Heart right ventricle (tissue), 16 donors: ENCODE results near the gene GSN. TPM values are rescaled to one million over a fixed set of nuclear protein-coding genes. Genes with fewer than 3 reads are reported as not detected.
A peak's percentile ranks its signal among the peaks of the same experiment; 100 is the strongest.

Experiments
- ATAC-seq, 8 donors: fragments of 200-7000 bp; cut with Tn5 transposase; one replicate each; pipeline ENCODE4 v1.9.1; 2020; ENCODE audit warnings: mild to moderate bottlenecking in 8 of 8, moderate library complexity in 8 of 8, moderate number of reproducible peaks in 1 of 8
- DNase-seq, 2 donors: peaks; one replicate each; pipeline ENCODE4 v3.0.0-alpha.2; 2020
- H3K27ac ChIP-seq, 10 donors: fragments of 200-600 bp; sonication (generic) in 2 of 10; one replicate each; pipeline versions ENCODE4 v1.5.0 to v1.8.0; 2020 to 2022; ENCODE audit warnings: mild to moderate bottlenecking in 3 of 10
- H3K27me3 ChIP-seq, 7 donors: fragments of 200-600 bp; one replicate each; pipeline ENCODE4 v1.8.0; 2021 to 2022; ENCODE audit warnings: mild to moderate bottlenecking in 2 of 7
- H3K36me3 ChIP-seq, 9 donors: fragments of 200-600 bp; sonication (generic) in 1 of 9; one replicate each; pipeline versions ENCODE4 v1.5.0 to v1.8.0; 2020 to 2022; ENCODE audit warnings: mild to moderate bottlenecking in 2 of 9
- H3K4me1 ChIP-seq, 9 donors: fragments of 200-600 bp; sonication (generic) in 1 of 9; one replicate each; pipeline versions ENCODE4 v1.5.0 to v1.8.0; 2020 to 2022; ENCODE audit warnings: mild to moderate bottlenecking in 4 of 9
- H3K4me3 ChIP-seq, 10 donors: fragments of 200-600 bp; sonication (generic) in 2 of 10; one replicate each; pipeline versions ENCODE4 v1.5.0 to v1.8.0; 2020 to 2022; ENCODE audit warnings: mild to moderate bottlenecking in 7 of 10, moderate library complexity in 2 of 10
- H3K9me3 ChIP-seq, 11 donors: fragments of 200-600 bp in 10 of 11; sonication (generic) in 2 of 11; one replicate each; pipeline versions ENCODE4 v1.5.0 to v1.8.0; 2013 to 2022; ENCODE audit warnings: mild to moderate bottlenecking in 2 of 11, control low read depth in 1 of 11, moderate library complexity in 1 of 11
- WGBS, 2 donors: extraction: QIAGEN DNeasy Blood & Tissue Kit; methylation state at CpG; one replicate each; pipeline ENCODE4 v1.1.7; 2013; ENCODE audit warnings: inconsistent platforms in 1 of 2; 5-methylcytosine and 5-hydroxymethylcytosine counted together
- intact Hi-C, 10 donors: fragments of 100-400 bp; cut with DNase I; formaldehyde crosslinking; loops; one replicate each; pipeline versions ENCODE4 v1.11.1 to v1.14.2; 2022
- polyA plus RNA-seq, 2 donors: library from polyadenylated mRNA; stranded (reverse); fragments of 200-250 nt; gene quantifications; one replicate each; pipeline ENCODE4 v1.2.3, GENCODE V29; 2013
- total RNA-seq, 10 donors: library from RNA; stranded (reverse); fragmentation: NEBNext Ultra II Directional in 3 of 10; extraction: Animal tissue kit (Norgen Biotek cat#: 25700) in 3 of 10; gene quantifications; one replicate each; pipeline versions ENCODE4 v1.2.1 to v1.2.4, GENCODE V29; 2021 to 2023
- TF ChIP-seq, protein P1 (sequence below), 9 donors: fragments of 200-600 bp; sonication (generic) in 2 of 9; IDR thresholded peaks; one replicate each; pipeline versions ENCODE4 v1.5.0 to v1.8.0; 2021 to 2022; ENCODE audit warnings: antibody characterized with exemption in 9 of 9, mild to moderate bottlenecking in 5 of 9, moderate library complexity in 1 of 9
- donor health status: Arrhythmogenic right ventricular cardiomyopathy.
- donor health status: ischemic (EF 13 %, LVEDD 7.1; RV severe dilation, severe dysfunction).
- donor health status: healthy with polysubstance abuse.
- donor health status: DM: no; HTN: yes; CAD: no.
- donor health status: DM: no; HTN: no; CAD: no.
- donor health status: ischemic (EF 25% LVEDD 6.9; RV normal size, moderate dysfunction).
- donor health status: ischemic (EF 25% LVEDD 5.7; RV mildly dilated, moderate dysfunction).
- donor health status: healthy.
- donor health status: DM: yes; HTN: yes; CAD: no.
- donor health status: Ischemic cardiomyopathy.
- donor health status: ischemic (EF 35%, LVEDD 5.7; RV mildly dilated, moderate dysfunction).
- donor health status: nonischemic (EF 11% LVEDD 7.7; RV severe dilation, severe dysfunction).
- donor health status: DM: yes; HTN: yes; CAD: no.
- donor health status: PGD.
- donor health status: ischemic (EF 29% LVEDD 5.4; RV normal size, mild dysfunction).
- donor health status: nonischemic (EF 23%, LVEDD 6.1; RV moderate dilation, normal function).

GSN gene
- total and polyA plus RNA-seq, 12 donors = 360 to 861 (median 668) TPM

DNA sequence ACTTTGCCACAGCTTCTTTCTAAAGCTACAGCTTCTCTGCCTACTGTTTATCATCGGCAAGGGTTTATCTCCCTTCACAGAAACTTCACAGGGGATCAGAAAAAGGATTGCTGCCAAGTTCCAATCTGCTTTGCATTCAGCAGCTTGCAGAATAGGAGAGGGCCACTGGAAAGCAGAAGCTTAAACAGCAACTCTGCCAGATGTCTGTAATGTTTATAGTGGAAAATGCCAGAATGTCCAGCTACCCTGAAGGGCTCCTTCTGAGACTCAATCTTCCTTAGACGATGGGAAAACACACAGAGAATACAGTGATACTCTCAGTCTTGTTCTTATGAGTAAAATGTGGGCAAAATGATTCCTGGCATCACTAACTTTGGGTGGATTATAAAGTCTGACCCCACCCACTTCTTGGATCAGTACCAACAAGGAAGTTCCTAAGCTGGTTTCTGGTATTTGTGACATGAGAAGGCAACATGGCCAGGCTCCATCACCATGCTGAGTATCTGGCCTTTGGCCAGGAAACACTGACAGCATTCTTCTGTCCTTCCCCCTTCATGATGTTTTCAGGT lies 83.1 kb downstream of the GSN start:
- WGBS, 2 donors = 0 to 2% methylated on average over 2 of the region's 2 CpGs
- Histone ChIP-seq H3K27me3 (no peaks in the 10 kb centered on the region), H3K27ac (peak overlapping the region; percentile 28 to 99 (median 90)), H3K9me3 (no peaks in the 10 kb centered on the region), H3K4me1 (peaks cover 16 to 100% (median 88%) of the 10 kb centered on the region in 9 donors), H3K36me3 (peaks cover 0 to 100% (median 58%) of the 10 kb centered on the region in 9 donors), H3K4me3 (no peak overlapping the region)
- intact Hi-C loops = loop anchor here in 1 of 10 donors (2.0 kb wide), 1 partner anchor 20 kb away; the partner anchor contains the start of gene STOM
- peak; percentile 51 to 89 for DNase-seq
- TF ChIP-seq, protein P1, sequence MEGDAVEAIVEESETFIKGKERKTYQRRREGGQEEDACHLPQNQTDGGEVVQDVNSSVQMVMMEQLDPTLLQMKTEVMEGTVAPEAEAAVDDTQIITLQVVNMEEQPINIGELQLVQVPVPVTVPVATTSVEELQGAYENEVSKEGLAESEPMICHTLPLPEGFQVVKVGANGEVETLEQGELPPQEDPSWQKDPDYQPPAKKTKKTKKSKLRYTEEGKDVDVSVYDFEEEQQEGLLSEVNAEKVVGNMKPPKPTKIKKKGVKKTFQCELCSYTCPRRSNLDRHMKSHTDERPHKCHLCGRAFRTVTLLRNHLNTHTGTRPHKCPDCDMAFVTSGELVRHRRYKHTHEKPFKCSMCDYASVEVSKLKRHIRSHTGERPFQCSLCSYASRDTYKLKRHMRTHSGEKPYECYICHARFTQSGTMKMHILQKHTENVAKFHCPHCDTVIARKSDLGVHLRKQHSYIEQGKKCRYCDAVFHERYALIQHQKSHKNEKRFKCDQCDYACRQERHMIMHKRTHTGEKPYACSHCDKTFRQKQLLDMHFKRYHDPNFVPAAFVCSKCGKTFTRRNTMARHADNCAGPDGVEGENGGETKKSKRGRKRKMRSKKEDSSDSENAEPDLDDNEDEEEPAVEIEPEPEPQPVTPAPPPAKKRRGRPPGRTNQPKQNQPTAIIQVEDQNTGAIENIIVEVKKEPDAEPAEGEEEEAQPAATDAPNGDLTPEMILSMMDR (IDR thresholded peaks at IDR 0.05) = no peak
- peak; percentile 41 to 74 (median 62) for ATAC-seq

DNA sequence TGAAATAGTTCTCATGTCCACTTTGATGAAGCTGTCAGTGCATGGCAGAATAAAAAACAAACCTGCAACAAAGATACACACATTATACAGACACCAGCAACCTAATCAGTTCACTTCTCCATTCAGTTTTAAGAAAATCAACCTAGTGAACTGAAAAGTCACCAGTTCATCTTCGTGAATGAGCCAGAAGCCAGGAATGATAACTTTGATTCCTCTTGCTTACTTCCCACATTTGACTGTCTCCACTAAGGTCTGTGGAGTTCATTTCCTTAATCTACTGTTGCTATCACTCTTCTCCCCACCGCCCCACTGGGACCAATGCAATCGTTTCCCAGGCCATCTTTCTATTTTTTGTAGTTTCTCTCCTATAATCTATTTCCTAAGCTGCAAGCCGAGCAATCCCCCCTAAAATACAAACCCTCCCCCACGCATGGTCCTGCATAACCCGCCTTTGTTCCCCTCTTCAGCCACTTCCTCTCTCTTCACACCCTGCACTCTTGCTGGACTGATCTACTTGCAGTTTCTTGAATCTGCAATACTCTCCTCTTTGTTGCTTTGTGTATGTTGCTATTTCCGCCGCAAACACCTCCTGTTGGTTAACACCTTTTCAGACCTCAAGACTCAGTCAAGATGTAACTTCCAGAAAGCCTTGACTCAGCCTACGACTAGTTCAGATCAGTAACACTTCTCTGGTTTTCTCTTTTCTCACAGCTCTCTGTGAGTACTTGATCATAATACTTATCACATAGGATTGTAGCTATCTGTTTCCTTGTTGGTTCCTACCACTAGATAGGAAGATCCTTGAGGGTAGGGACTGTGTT lies 85.5 kb downstream of the GSN start:
- peak overlapping the region; percentile 66 to 99 (median 90) for H3K27ac ChIP-seq
- intact Hi-C loops = loop anchor here in 1 of 10 donors (2.0 kb wide), 1 partner anchor 15 kb away; no protein-coding TSS in a partner anchor
- no peaks in the 10 kb centered on the region for H3K27me3 ChIP-seq
- H3K9me3 ChIP-seq = no peaks in the 10 kb centered on the region
- ATAC-seq = peak in 7 of 8 donors; percentile 10 to 48 (median 16)
- TF ChIP-seq, protein P1 (IDR thresholded peaks at IDR 0.05) = no peak
- DNase-seq = no peak
- WGBS, 2 donors = 46 to 52% methylated on average over 9 of the region's 9 CpGs
- H3K4me1 ChIP-seq = peaks cover 16 to 100% (median 96%) of the 10 kb centered on the region in 9 donors
- H3K4me3 ChIP-seq = peak overlapping the region in 1 of 10 donors; percentile 11
- H3K36me3 ChIP-seq = peaks cover 0 to 84% (median 37%) of the 10 kb centered on the region in 9 donors

DNA sequence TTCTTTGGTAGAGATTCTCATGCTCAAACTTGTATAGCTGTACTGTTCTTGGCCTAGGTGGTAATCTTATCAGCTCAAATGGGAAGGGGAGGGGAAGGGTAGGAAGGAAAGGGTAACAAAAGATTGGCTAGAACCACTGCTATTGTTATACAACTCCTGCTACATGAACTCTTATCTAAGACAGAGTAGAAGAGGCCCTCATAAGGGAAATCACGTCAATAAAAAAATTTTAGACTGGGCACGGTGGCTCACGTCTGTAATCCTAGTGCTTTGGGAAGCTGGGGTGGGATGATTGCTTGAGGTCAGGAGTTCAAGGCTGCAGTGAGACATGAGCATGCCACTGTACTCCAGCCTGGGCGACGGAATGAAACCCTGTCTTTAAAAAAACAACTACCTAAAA lies 86.2 kb downstream of the GSN start:
- Histone ChIP-seq H3K9me3 (no peaks in the 10 kb centered on the region), H3K4me1 (peaks cover 19 to 100% (median 96%) of the 10 kb centered on the region in 9 donors), H3K36me3 (peaks cover 0 to 77% (median 30%) of the 10 kb centered on the region in 9 donors), H3K27me3 (no peaks in the 10 kb centered on the region), H3K4me3 (no peak overlapping the region), H3K27ac (peak overlapping the region; percentile 66 to 99 (median 90))
- DNase-seq (peak; percentile 25 to 73), ATAC-seq (peak; percentile 71 to 94 (median 86))
- 23 to 26% methylated on average over 5 of the region's 5 CpGs for WGBS, 2 donors
- TF ChIP-seq, protein P1 (IDR thresholded peaks at IDR 0.05) = no peak
- intact Hi-C loops = no loop called here

DNA sequence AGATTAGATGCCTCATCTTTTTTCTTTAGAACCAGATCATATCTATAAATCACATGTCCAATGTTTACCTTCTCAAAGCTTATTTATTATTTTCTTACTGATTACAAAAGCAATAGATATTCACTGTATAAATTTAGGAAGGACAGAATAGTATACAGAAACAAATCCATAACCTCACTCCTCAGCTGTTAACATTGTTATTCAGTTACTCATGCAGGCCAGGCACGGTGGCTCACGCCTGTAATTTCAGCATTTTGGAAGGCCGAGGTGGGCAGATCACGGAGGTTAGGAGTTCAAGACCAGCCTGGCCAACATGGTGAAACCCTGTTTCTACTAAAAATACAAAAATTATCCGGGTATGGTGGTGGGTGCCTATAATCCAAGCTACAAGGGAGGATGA lies 86.8 kb downstream of the GSN start:
- peaks cover 0 to 71% (median 28%) of the 10 kb centered on the region in 9 donors for H3K36me3 ChIP-seq
- TF ChIP-seq, protein P1 (IDR thresholded peaks at IDR 0.05) = no peak

More for the DNA sequence above, 86.8 kb downstream of the GSN start:
- Histone ChIP-seq H3K27me3 (no peaks in the 10 kb centered on the region), H3K4me3 (no peak overlapping the region), H3K9me3 (no peaks in the 10 kb centered on the region), H3K27ac (peak overlapping the region; percentile 14 to 99 (median 90)), H3K4me1 (peaks cover 19 to 100% (median 96%) of the 10 kb centered on the region in 9 donors)
- DNase-seq (no peak), ATAC-seq (no peak)
- WGBS, 2 donors = 73 to 74% methylated on average over 5 of the region's 5 CpGs
- intact Hi-C loops = no loop called here
